Sigmoid colon (tissue), 7 donors: ENCODE data around the gene PCBP3. TPM values are rescaled to one million over a fixed set of nuclear protein-coding genes. Genes with fewer than 3 reads are reported as not detected.

ENCODE experiments used
- DNase-seq: peaks from one replicate; pipeline ENCODE4 v3.0.0-alpha.2; 2019
- H3K27ac ChIP-seq, 4 donors: fragments of 200-600 bp; sonication (generic); one replicate each; pipeline ENCODE4 v1.5.1; 2016 to 2019; ENCODE audit warnings: mild to moderate bottlenecking in 1 of 4
- H3K27me3 ChIP-seq, 3 donors: fragments of 200-600 bp; sonication (generic); one replicate each; pipeline ENCODE4 v1.5.1; 2019; ENCODE audit warnings: mild to moderate bottlenecking in 1 of 3
- H3K36me3 ChIP-seq, 4 donors: fragments of 200-600 bp; sonication (generic); one replicate each; pipeline ENCODE4 v1.5.1; 2016 to 2019
- H3K4me1 ChIP-seq, 4 donors: fragments of 200-600 bp; sonication (generic); one replicate each; pipeline ENCODE4 v1.5.1; 2017 to 2019
- H3K4me3 ChIP-seq, 4 donors: fragments of 200-600 bp; sonication (generic); one replicate each; pipeline ENCODE4 v1.5.1; 2017 to 2019; ENCODE audit warnings: mild to moderate bottlenecking in 2 of 4, moderate library complexity in 1 of 4
- H3K9me3 ChIP-seq, 4 donors: fragments of 200-600 bp in 3 of 4; sonication (generic) in 3 of 4; one replicate each; pipeline versions ENCODE4 v1.5.1 to v1.6.1; 2013 to 2019
- EP300 ChIP-seq, 4 donors: sonication (generic); formaldehyde crosslinking; IDR thresholded peaks; one replicate each; pipeline ENCODE4 v1.6.1; 2017; ENCODE audit warnings: antibody characterized with exemption in 4 of 4
- POLR2A ChIP-seq, 2 donors: fragments of 450-650 bp; IDR thresholded peaks; one replicate each; pipeline ENCODE4 v1.6.1; 2016; ENCODE audit warnings: antibody characterized with exemption in 2 of 2, mild to moderate bottlenecking in 2 of 2, moderate library complexity in 2 of 2
- POLR2AphosphoS5 ChIP-seq, 4 donors: sonication (generic); formaldehyde crosslinking; IDR thresholded peaks; one replicate each; pipeline ENCODE4 v1.6.1; 2017; ENCODE audit warnings: antibody characterized with exemption in 4 of 4
- WGBS, 2 donors: extraction: QIAGEN DNeasy Blood & Tissue Kit; methylation state at CpG; one replicate each; pipeline ENCODE4 v1.1.7; 2013; 5-methylcytosine and 5-hydroxymethylcytosine counted together
- intact Hi-C: fragments of 100-400 bp; cut with DNase I; formaldehyde crosslinking; loops from one replicate; pipeline ENCODE4 v1.15.1; 2023
- polyA plus RNA-seq, 3 donors: library from polyadenylated mRNA; stranded (reverse); fragments of 200-250 nt; gene quantifications; one replicate each; pipeline ENCODE4 v1.2.3, GENCODE V29; 2013
- total RNA-seq, 4 donors: library from RNA; depleted of rRNA; stranded (reverse); fragments of >200 nt; gene quantifications; one replicate each; pipeline ENCODE4 v1.1.0, GENCODE V29; 2016
- TF ChIP-seq, protein P1 (sequence below), 4 experiments: fragments of 450-650 bp in 3 of 4; fragments of 200-600 bp in 1 of 4; IDR thresholded peaks; one replicate each; pipeline ENCODE4 v1.5.1; 2016 to 2019; ENCODE audit warnings: antibody characterized with exemption in 4 of 4, mild to moderate bottlenecking in 3 of 4, moderate library complexity in 2 of 4
- donor health status: healthy with polysubstance abuse.
- donor health status: Bipolar disorder and iron deficiency.
- donor health status: healthy.

Gene PCBP3
- total and polyA plus RNA-seq, 7 donors, result 1.2 to 21.3 (median 8.2) TPM

DNA sequence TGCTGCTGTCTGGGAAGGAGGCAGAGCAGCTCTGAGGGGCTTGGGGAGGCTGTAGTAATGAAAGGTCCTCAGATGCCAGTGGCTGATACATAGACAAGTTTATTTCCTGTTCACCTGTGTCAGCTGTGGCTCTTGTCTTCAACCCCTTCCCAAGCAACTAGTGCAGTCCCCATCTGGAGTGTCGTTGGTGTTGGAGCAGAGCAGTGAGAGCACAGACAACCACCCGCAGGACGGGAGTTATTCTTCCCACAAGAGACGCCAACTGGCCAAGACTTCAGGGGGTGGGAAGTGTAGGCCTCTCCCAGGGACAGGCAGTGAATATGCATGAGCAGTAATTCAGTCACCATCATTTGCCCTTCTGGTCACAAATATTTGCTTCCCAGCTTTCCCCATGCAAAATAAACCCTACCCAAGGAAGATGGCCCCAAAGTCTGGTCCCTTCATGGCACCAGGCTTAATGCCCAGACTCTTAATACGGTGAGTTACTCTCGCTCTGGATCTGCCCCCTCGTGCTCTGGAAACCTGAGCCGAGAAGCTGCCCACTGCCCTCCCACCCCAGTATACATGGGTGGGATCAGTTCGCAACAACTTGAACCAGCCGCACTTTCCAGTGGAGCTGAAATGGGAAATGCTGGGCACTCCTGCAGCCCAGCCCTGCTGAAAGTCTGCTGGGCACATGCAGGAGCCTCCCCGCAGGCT is 184.5 kb downstream of the PCBP3 start:
- no peaks in the 10 kb centered on the region for H3K36me3 ChIP-seq
- peaks cover 0 to 12% (median 0%) of the 10 kb centered on the region in 4 donors for H3K4me1 ChIP-seq
- no peaks in the 10 kb centered on the region for H3K27me3 ChIP-seq
- 91 to 94% methylated on average over 11 of the region's 11 CpGs for WGBS, 2 donors
- intact Hi-C loops, result loop anchor here (10.0 kb wide), 1 partner anchor 543 kb away; the partner anchor contains the start of gene POFUT2
- no peak overlapping the region for H3K27ac ChIP-seq
- DNase-seq, result no peak
- TF ChIP-seq EP300 (IDR thresholded peaks at IDR 0.05), result no peak
- TF ChIP-seq, protein P1, sequence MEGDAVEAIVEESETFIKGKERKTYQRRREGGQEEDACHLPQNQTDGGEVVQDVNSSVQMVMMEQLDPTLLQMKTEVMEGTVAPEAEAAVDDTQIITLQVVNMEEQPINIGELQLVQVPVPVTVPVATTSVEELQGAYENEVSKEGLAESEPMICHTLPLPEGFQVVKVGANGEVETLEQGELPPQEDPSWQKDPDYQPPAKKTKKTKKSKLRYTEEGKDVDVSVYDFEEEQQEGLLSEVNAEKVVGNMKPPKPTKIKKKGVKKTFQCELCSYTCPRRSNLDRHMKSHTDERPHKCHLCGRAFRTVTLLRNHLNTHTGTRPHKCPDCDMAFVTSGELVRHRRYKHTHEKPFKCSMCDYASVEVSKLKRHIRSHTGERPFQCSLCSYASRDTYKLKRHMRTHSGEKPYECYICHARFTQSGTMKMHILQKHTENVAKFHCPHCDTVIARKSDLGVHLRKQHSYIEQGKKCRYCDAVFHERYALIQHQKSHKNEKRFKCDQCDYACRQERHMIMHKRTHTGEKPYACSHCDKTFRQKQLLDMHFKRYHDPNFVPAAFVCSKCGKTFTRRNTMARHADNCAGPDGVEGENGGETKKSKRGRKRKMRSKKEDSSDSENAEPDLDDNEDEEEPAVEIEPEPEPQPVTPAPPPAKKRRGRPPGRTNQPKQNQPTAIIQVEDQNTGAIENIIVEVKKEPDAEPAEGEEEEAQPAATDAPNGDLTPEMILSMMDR (IDR thresholded peaks at IDR 0.05), result no peak
- no peak for TF ChIP-seq POLR2A (IDR thresholded peaks at IDR 0.05)
- TF ChIP-seq POLR2AphosphoS5 (IDR thresholded peaks at IDR 0.05), result no peak
- H3K4me3 ChIP-seq, result no peak overlapping the region
- no peaks in the 10 kb centered on the region for H3K9me3 ChIP-seq

DNA sequence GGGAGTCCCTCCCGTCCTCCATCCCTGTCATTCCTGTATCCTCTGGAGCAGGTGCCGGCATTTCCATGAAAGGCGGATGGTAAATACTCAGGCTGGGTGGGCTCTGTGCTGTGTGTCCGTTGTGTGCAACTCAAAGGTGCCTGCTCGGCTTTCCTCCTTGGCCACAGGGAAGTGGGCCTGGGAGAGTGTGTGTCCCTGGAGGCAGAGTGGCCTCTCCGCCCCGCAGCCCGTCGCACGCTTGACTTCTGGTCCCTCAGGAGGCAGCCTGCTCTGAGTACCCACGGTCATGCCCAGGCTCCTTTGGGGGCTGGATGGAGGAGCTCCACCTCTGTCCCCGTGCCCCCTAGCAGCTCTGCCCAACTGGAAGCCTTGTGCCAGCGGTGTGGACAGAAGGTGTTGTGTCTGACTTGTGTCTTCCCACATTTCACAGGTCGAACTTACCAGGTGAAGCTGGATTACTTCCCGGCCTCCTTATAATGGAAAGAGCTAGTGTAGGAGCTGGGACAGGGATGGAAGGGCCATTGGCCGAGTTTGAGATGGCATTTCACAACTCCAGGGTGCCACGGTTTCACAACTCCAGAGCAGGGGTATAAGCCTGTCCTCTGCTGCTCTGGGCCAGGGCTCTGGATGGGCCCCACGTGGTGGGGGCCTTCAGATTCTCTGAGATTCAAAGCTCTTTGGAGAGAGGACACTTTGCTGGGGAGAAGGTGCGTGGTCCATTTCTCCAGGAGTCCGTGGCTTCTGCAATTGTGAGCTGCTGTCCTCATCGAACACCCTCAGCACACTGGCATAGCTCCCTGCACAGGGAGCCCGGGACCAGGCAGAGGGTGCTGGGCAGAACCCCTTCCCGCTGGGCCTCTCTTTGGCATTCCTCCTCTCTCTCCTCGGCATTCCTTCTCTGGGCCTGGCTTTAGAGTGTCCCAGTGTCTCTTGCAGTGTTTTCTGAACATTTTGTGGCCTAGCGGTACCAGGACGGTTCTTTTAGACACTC is 185.3 kb downstream of the PCBP3 start:
- no peaks in the 10 kb centered on the region for H3K9me3 ChIP-seq
- intact Hi-C loops, result loop anchor here (10.0 kb wide), 1 partner anchor 544 kb away; the partner anchor contains the start of gene POFUT2
- no peak overlapping the region for H3K27ac ChIP-seq
- H3K36me3 ChIP-seq, result no peaks in the 10 kb centered on the region
- H3K4me1 ChIP-seq, result peaks cover 0 to 20% (median 3%) of the 10 kb centered on the region in 4 donors
- no peak for DNase-seq
- TF ChIP-seq POLR2A (IDR thresholded peaks at IDR 0.05) (no peak), EP300 (IDR thresholded peaks at IDR 0.05) (no peak), POLR2AphosphoS5 (IDR thresholded peaks at IDR 0.05) (no peak)
- TF ChIP-seq, protein P1 (IDR thresholded peaks at IDR 0.05), result no peak
- WGBS, 2 donors, result 89 to 91% methylated on average over 26 of the region's 26 CpGs
- no peaks in the 10 kb centered on the region for H3K27me3 ChIP-seq
- H3K4me3 ChIP-seq, result no peak overlapping the region

DNA sequence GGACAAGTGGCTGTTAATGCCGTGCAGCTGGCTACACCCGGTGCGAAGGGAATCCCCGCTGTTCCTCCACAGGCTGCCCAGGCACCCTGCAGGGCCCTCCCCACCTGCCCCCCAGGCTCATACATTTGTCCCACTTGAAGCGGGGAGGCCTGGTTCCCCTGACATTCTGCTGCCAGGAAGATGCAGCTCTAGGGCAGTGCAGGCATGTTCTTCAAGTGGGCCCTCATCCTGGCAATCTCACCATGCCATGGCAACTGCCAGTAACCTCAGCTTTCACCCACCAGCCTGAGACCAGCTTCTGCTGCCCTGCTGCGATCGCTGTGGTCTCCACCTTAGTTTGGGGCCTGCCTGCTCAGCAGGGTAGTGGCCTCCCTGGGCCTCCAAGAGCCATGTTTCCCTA is 186.1 kb downstream of the PCBP3 start:
- no peaks in the 10 kb centered on the region for H3K9me3 ChIP-seq
- WGBS, 2 donors, result 79 to 87% methylated on average over 7 of the region's 7 CpGs
- H3K4me3 ChIP-seq, result no peak overlapping the region
- TF ChIP-seq, protein P1 (IDR thresholded peaks at IDR 0.05), result no peak
- no peak for TF ChIP-seq POLR2A (IDR thresholded peaks at IDR 0.05)
- TF ChIP-seq POLR2AphosphoS5 (IDR thresholded peaks at IDR 0.05), result no peak
- TF ChIP-seq EP300 (IDR thresholded peaks at IDR 0.05), result no peak
- no peaks in the 10 kb centered on the region for H3K36me3 ChIP-seq
- intact Hi-C loops, result loop anchor here (10.0 kb wide), 1 partner anchor 545 kb away; the partner anchor contains the start of gene POFUT2
- no peak for DNase-seq
- H3K27me3 ChIP-seq, result no peaks in the 10 kb centered on the region
- no peak overlapping the region for H3K27ac ChIP-seq
- H3K4me1 ChIP-seq, result peaks cover 0 to 20% (median 3%) of the 10 kb centered on the region in 4 donors

DNA sequence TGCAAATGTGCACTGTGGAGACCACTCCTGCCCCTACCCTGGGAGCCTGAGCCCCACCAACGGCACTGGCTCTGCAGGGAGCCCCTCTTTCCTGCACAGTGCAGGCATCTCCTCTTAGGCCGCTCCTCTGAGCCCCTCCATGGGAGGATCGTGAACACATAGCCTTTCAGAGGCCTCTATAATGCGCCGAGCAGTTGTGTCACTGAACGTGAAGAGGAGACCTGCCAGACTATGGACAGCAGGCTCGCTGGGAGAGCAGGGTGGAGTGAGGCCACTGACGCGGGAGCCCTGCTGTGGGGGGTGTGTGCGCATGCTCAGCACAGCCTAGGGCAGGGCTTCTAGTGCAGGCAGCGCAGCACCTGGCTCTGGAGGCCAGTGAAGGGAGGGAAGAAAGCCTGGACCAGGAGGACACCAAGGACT is 186.7 kb downstream of the PCBP3 start:
- peaks cover 0 to 20% (median 3%) of the 10 kb centered on the region in 4 donors for H3K4me1 ChIP-seq
- no peaks in the 10 kb centered on the region for H3K9me3 ChIP-seq
- H3K27me3 ChIP-seq, result no peaks in the 10 kb centered on the region
- H3K27ac ChIP-seq, result no peak overlapping the region
- no peaks in the 10 kb centered on the region for H3K36me3 ChIP-seq
- no peak for TF ChIP-seq POLR2A (IDR thresholded peaks at IDR 0.05)
- TF ChIP-seq POLR2AphosphoS5 (IDR thresholded peaks at IDR 0.05), result no peak
- TF ChIP-seq, protein P1 (IDR thresholded peaks at IDR 0.05), result no peak
- TF ChIP-seq EP300 (IDR thresholded peaks at IDR 0.05), result no peak
- WGBS, 2 donors, result 43 to 72% methylated on average over 11 of the region's 11 CpGs
- no peak overlapping the region for H3K4me3 ChIP-seq
- no peak for DNase-seq
- intact Hi-C loops, result no loop called here
